Uterus (tissue), 2 donors: ENCODE results near the gene ZSWIM5.

Source experiments
- CTCF ChIP-seq, 4 experiments: fragments of 200-600 bp in 2 of 4; fragments of 450-650 bp in 2 of 4; sonication (generic) in 2 of 4; IDR thresholded peaks; one replicate each; pipeline ENCODE4 v1.5.1; 2016 to 2019; ENCODE audit warnings: antibody characterized with exemption in 4 of 4, mild to moderate bottlenecking in 2 of 4, moderate library complexity in 1 of 4
- POLR2A ChIP-seq, 2 donors: fragments of 450-650 bp; IDR thresholded peaks; one replicate each; pipeline ENCODE4 v1.6.1; 2016; ENCODE audit warnings: antibody characterized with exemption in 2 of 2, mild to moderate bottlenecking in 1 of 2, moderate library complexity in 1 of 2

DNA sequence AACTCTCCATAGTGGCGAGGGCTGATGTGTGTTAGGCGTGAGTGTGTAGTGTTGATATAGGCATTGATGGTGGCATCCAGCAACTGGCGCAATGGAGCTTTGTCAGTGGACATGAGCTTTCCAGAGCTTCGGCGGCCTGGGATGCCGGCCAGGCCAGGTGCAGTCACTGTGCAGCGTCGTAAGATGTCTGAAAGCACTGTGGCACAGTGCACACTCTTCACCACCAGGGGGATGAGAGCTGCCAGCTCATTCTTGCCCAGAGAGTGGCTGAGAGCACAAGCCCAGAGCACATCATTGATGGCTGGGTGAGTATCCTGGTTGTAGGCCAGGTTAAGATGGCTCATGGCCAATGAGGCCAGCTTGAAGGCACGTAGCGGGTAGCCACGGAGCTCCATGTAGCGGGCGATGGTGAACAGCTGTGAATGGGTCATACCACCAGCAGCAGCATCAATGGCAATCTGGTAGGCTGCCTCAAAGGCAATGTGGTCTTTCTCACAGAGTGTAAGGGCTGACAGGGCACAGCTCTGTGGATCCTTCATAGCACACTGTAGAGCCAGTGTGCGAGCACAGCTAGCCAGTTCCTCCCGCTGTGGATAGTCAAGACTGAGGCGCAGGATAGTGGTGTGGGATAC is 187.7 kb downstream of the ZSWIM5 start:
- TF ChIP-seq POLR2A (IDR thresholded peaks at IDR 0.05) (no peak), CTCF (IDR thresholded peaks at IDR 0.05) (peak; percentile 26 to 53 (median 42))
